ENCODE results near the gene TRMT61A.

- no peak for TF ChIP-seq CTCF (conservative IDR thresholded peaks at IDR 0.05; ENCODE audit: low read depth, low read length)
- TF ChIP-seq MAFK (IDR thresholded peaks at IDR 0.05; ENCODE audit: low read depth, low read length) = no peak
- TF ChIP-seq RFX5 (IDR thresholded peaks at IDR 0.05; ENCODE audit: low read depth, low read length) = no peak
- TF ChIP-seq RAD21 (IDR thresholded peaks at IDR 0.05; ENCODE audit: low read length) = no peak
- TF ChIP-seq CEBPB (IDR thresholded peaks at IDR 0.05; ENCODE audit: low read depth, low read length) = no peak
- TF ChIP-seq POLR2A (IDR thresholded peaks at IDR 0.05; ENCODE audit: low read depth, low read length) = no peak
- TF ChIP-seq MAZ (IDR thresholded peaks at IDR 0.05; ENCODE audit: borderline replicate concordance, low read depth, low read length) = no peak
- no peak for TF ChIP-seq SMC3 (IDR thresholded peaks at IDR 0.05; ENCODE audit: low read depth, low read length)
- no peak for TF ChIP-seq CHD1 (IDR thresholded peaks at IDR 0.05; ENCODE audit: low read depth, low read length)
- no peak for TF ChIP-seq RCOR1 (IDR thresholded peaks at IDR 0.05; ENCODE audit: insufficient replicate concordance, low read length)
- TF ChIP-seq FOS (IDR thresholded peaks at IDR 0.05; ENCODE audit: low read depth, low read length) = no peak
- no peak for TF ChIP-seq MXI1 (IDR thresholded peaks at IDR 0.05; ENCODE audit: borderline replicate concordance, low read depth, low read length)
- TF ChIP-seq NFE2L2 (IDR thresholded peaks at IDR 0.05; ENCODE audit: low read depth, low read length) = no peak
Observed at GRCh38 chr14:103544388-103545218, 15.6 kb downstream of the TRMT61A start.
